Body of pancreas (tissue), 4 donors: Measurements from ENCODE around the gene MROH8. TPM values are rescaled to one million over a fixed set of nuclear protein-coding genes. Genes with fewer than 3 reads are reported as not detected.

Source experiments
- ATAC-seq: fragments of 150-250 bp; one replicate; pipeline ENCODE4 v1.9.1; 2016
- DNase-seq, 4 donors: peaks; one replicate each; pipeline ENCODE4 v3.0.0-alpha.2; 2019
- H3K27ac ChIP-seq, 4 donors: fragments of 200-600 bp; sonication (generic); 1 replicate in 3 of 4; 2 replicates in 1 of 4; pipeline versions ENCODE4 v1.5.1 to v1.6.1; 2016 to 2019; ENCODE audit warnings: mild to moderate bottlenecking in 1 of 4, mixed read lengths in 1 of 4, moderate library complexity in 1 of 4
- H3K27me3 ChIP-seq, 2 donors: fragments of 200-600 bp; sonication (generic); one replicate each; pipeline ENCODE4 v1.6.0; 2016; ENCODE audit warnings: mild to moderate bottlenecking in 1 of 2
- H3K36me3 ChIP-seq, 2 donors: fragments of 200-600 bp; sonication (generic); replicated peaks in 1 of 2; 2 replicates each; pipeline ENCODE4 v1.5.1; 2016; ENCODE audit warnings: low read depth in 2 of 2; ENCODE audit not compliant: insufficient read depth in 1 of 2
- H3K4me1 ChIP-seq: fragments of 200-600 bp; sonication (generic); one replicate; pipeline ENCODE4 v1.6.0; 2016
- H3K4me3 ChIP-seq, 2 donors: fragments of 200-600 bp; sonication (generic); 1 replicate in 1 of 2; 2 replicates in 1 of 2; pipeline ENCODE4 v1.5.1; 2016 to 2019
- H3K9me3 ChIP-seq, 3 donors: fragments of 200-600 bp; sonication (generic); 1 replicate in 2 of 3; 2 replicates in 1 of 3; pipeline ENCODE4 v1.5.1; 2016
- CTCF ChIP-seq, 7 experiments: fragments of 450-650 bp in 4 of 7; fragments of 200-600 bp in 3 of 7; sonication (generic) in 3 of 7; IDR thresholded peaks; one replicate each; pipeline ENCODE4 v1.5.1; 2016 to 2019; ENCODE audit warnings: antibody characterized with exemption in 7 of 7
- POLR2A ChIP-seq, 3 donors: fragments of 450-650 bp; IDR thresholded peaks; one replicate each; pipeline ENCODE4 v1.6.1; 2016; ENCODE audit warnings: antibody characterized with exemption in 3 of 3, mild to moderate bottlenecking in 2 of 3
- WGBS, 2 donors: methylation state at CpG; one replicate each; pipeline ENCODE4 v1.1.5; 2017; 5-methylcytosine and 5-hydroxymethylcytosine counted together
- intact Hi-C: fragments of 100-400 bp; cut with DNase I; formaldehyde crosslinking; loops from one replicate; pipeline ENCODE4 v1.15.1; 2023
- total RNA-seq, 2 donors: library from RNA; depleted of rRNA; stranded (reverse); fragments of >200 nt; gene quantifications; one replicate each; pipeline ENCODE4 v1.1.0, GENCODE V29; 2016

The MROH8 gene
- total RNA-seq, 2 donors from 2014 or later, result 0.78 to 13.5 TPM

GRCh38 chr20:37185686-37186085, 6.3 kb upstream of the MROH8 start:
- 85 to 87% methylated on average over 5 of the region's 5 CpGs for WGBS, 2 donors
- DNase-seq (peak in 1 of 4 donors; percentile 20), ATAC-seq (no peak)
- H3K36me3 ChIP-seq, result peaks cover 0 to 8% of the 10 kb centered on the region in 2 donors
- intact Hi-C loops, result no loop called here
- no peaks in the 10 kb centered on the region for H3K27me3 ChIP-seq
- H3K27ac ChIP-seq, result no peak overlapping the region
- peaks cover 60% of the 10 kb centered on the region for H3K4me1 ChIP-seq
- H3K9me3 ChIP-seq, result no peaks in the 10 kb centered on the region
- no peak for TF ChIP-seq CTCF (IDR thresholded peaks at IDR 0.05)
- no peak for TF ChIP-seq POLR2A (IDR thresholded peaks at IDR 0.05)
- H3K4me3 ChIP-seq, result no peak overlapping the region

- Histone ChIP-seq H3K36me3 (peaks cover 0 to 2% of the 10 kb centered on the region in 2 donors), H3K27ac (peak overlapping the region; percentile 98 to 99 (median 99)), H3K27me3 (no peaks in the 10 kb centered on the region), H3K4me1 (peaks cover 46% of the 10 kb centered on the region), H3K9me3 (no peaks in the 10 kb centered on the region), H3K4me3 (peak overlapping the region; percentile 86 to 96)
- WGBS, 2 donors, result 4% methylated on average over 11 to 15 of the region's 15 CpGs
- TF ChIP-seq POLR2A (IDR thresholded peaks at IDR 0.05) (no peak), CTCF (IDR thresholded peaks at IDR 0.05) (no peak)
- no peak for ATAC-seq
- intact Hi-C loops, result no loop called here
- DNase-seq, result no peak
Observed at GRCh38 chr20:37179683-37180524, 556 bp upstream of the MROH8 start.

GRCh38 chr20:37172836-37173235, 6.5 kb downstream of the MROH8 start:
- Histone ChIP-seq H3K9me3 (no peaks in the 10 kb centered on the region), H3K36me3 (no peaks in the 10 kb centered on the region), H3K4me1 (peaks cover 4% of the 10 kb centered on the region), H3K27me3 (no peaks in the 10 kb centered on the region), H3K4me3 (no peak overlapping the region), H3K27ac (no peak overlapping the region)
- TF ChIP-seq CTCF (IDR thresholded peaks at IDR 0.05), result no peak
- no peak for ATAC-seq
- intact Hi-C loops, result no loop called here
- no peak for DNase-seq
- 91 to 92% methylated on average over 4 of the region's 4 CpGs for WGBS, 2 donors

- H3K36me3 ChIP-seq, result no peaks in the 10 kb centered on the region
- TF ChIP-seq CTCF (IDR thresholded peaks at IDR 0.05) (no peak), POLR2A (IDR thresholded peaks at IDR 0.05) (no peak)
- DNase-seq (no peak), ATAC-seq (no peak)
- H3K27ac ChIP-seq, result no peak overlapping the region
- no peaks in the 10 kb centered on the region for H3K27me3 ChIP-seq
- H3K4me1 ChIP-seq, result no peaks in the 10 kb centered on the region
- no peaks in the 10 kb centered on the region for H3K9me3 ChIP-seq
- H3K4me3 ChIP-seq, result no peak overlapping the region
- intact Hi-C loops, result no loop called here
- WGBS, 2 donors, result 91 to 97% methylated on average over 5 of the region's 5 CpGs
Observed at GRCh38 chr20:37166867-37167266, 12.5 kb downstream of the MROH8 start.

- H3K36me3 ChIP-seq, result no peaks in the 10 kb centered on the region
- TF ChIP-seq POLR2A (IDR thresholded peaks at IDR 0.05) (no peak), CTCF (IDR thresholded peaks at IDR 0.05) (no peak)
- 96 to 100% methylated on average over 1 of the region's 1 CpG for WGBS, 2 donors
- no peak overlapping the region for H3K4me3 ChIP-seq
- intact Hi-C loops, result no loop called here
- H3K9me3 ChIP-seq, result no peaks in the 10 kb centered on the region
- H3K4me1 ChIP-seq, result no peaks in the 10 kb centered on the region
- no peak for ATAC-seq
- no peaks in the 10 kb centered on the region for H3K27me3 ChIP-seq
- DNase-seq, result no peak
- no peak overlapping the region for H3K27ac ChIP-seq
Observed at GRCh38 chr20:37165031-37165430, 14.3 kb downstream of the MROH8 start.
